ENCODE measurements around the gene NKD1. TPM values are rescaled to one million over a fixed set of nuclear protein-coding genes. Genes with fewer than 3 reads are reported as not detected.

Gene NKD1
- total RNA-seq, 1 experiment from 2014 or later, result 0.44 TPM

GRCh38 chr16:50505714-50506542, 42.3 kb upstream of the NKD1 start:
- CTCF ChIA-PET, result no interaction called here
- no peaks in the 10 kb centered on the region for H3K27me3 ChIP-seq (ENCODE audit: insufficient read depth, low read depth)

GRCh38 chr16:50506543-50506937, 41.7 kb upstream of the NKD1 start:
- H3K4me1 ChIP-seq (replicated peaks; ENCODE audit: insufficient read depth), result peaks cover 19% of the 10 kb centered on the region
- H3K27me3 ChIP-seq (ENCODE audit: insufficient read depth, low read depth), result no peaks in the 10 kb centered on the region
- H3K9me3 ChIP-seq (ENCODE audit: insufficient read depth, low read depth), result no peaks in the 10 kb centered on the region
- ChIA-PET CTCF (no interaction called here), POLR2A (ENCODE audit: unreplicated experiment) (no interaction called here)
- no peaks in the 10 kb centered on the region for H4K20me1 ChIP-seq (ENCODE audit: insufficient read depth)
- no peaks in the 10 kb centered on the region for H3K79me2 ChIP-seq (ENCODE audit: low read depth)
- no peak overlapping the region for H3K27ac ChIP-seq
- H3F3A ChIP-seq (ENCODE audit: insufficient read depth, low read depth), result peaks cover 15% of the 10 kb centered on the region
- no peak overlapping the region for H2AFZ ChIP-seq
- H3K9me2 ChIP-seq (ENCODE audit: insufficient read depth), result no peaks in the 10 kb centered on the region
- BruUV-seq (replicated peaks), result no TSS peak
- no peaks in the 10 kb centered on the region for H3K36me3 ChIP-seq (ENCODE audit: low read depth)
- no peak for DNase-seq
- intact Hi-C loops (cut with micrococcal nuclease; ENCODE audit: unreplicated experiment), result no loop called here
- H3K4me2 ChIP-seq, result no peak overlapping the region
- no peak overlapping the region for H3K4me3 ChIP-seq
- no peak for TF ChIP-seq EZH2 (IDR thresholded peaks at IDR 0.05; ENCODE audit: low read depth)
- TF ChIP-seq CTCF (conservative IDR thresholded peaks at IDR 0.05), result no peak

More at GRCh38 chr16:50505714-50506542, 42.3 kb upstream of the NKD1 start:
- H3F3A ChIP-seq (ENCODE audit: insufficient read depth, low read depth), result peaks cover 15% of the 10 kb centered on the region
- peaks cover 19% of the 10 kb centered on the region for H3K4me1 ChIP-seq (replicated peaks; ENCODE audit: insufficient read depth)
- POLR2A ChIA-PET (ENCODE audit: unreplicated experiment), result no interaction called here
- no peaks in the 10 kb centered on the region for H3K36me3 ChIP-seq (ENCODE audit: low read depth)
- no peaks in the 10 kb centered on the region for H4K20me1 ChIP-seq (ENCODE audit: insufficient read depth)
- H2AFZ ChIP-seq, result no peak overlapping the region
- no peaks in the 10 kb centered on the region for H3K9me2 ChIP-seq (ENCODE audit: insufficient read depth)
- intact Hi-C loops (cut with micrococcal nuclease; ENCODE audit: unreplicated experiment), result no loop called here
- H3K9me3 ChIP-seq (ENCODE audit: insufficient read depth, low read depth), result no peaks in the 10 kb centered on the region
- no peaks in the 10 kb centered on the region for H3K79me2 ChIP-seq (ENCODE audit: low read depth)
- no peak overlapping the region for H3K4me2 ChIP-seq
- TF ChIP-seq EZH2 (IDR thresholded peaks at IDR 0.05; ENCODE audit: low read depth), result no peak
- TF ChIP-seq CTCF (conservative IDR thresholded peaks at IDR 0.05), result no peak
- H3K27ac ChIP-seq, result no peak overlapping the region
- no TSS peak for BruUV-seq (replicated peaks)
- H3K4me3 ChIP-seq, result no peak overlapping the region
- no peak for DNase-seq

- Histone ChIP-seq H3K4me2 (no peak overlapping the region), H3K79me2 (ENCODE audit: low read depth) (no peaks in the 10 kb centered on the region)
- POLR2A ChIA-PET (ENCODE audit: unreplicated experiment), result no interaction called here
Observed at GRCh38 chr16:50507397-50507796, 40.8 kb upstream of the NKD1 start.

More at GRCh38 chr16:50507397-50507796, 40.8 kb upstream of the NKD1 start:
- no peak overlapping the region for H3K27ac ChIP-seq
- no peaks in the 10 kb centered on the region for H3K9me2 ChIP-seq (ENCODE audit: insufficient read depth)
- no peaks in the 10 kb centered on the region for H4K20me1 ChIP-seq (ENCODE audit: insufficient read depth)
- no TSS peak for BruUV-seq (replicated peaks)
- no peak for DNase-seq
- CTCF ChIA-PET, result no interaction called here
- peaks cover 15% of the 10 kb centered on the region for H3F3A ChIP-seq (ENCODE audit: insufficient read depth, low read depth)
- no peaks in the 10 kb centered on the region for H3K27me3 ChIP-seq (ENCODE audit: insufficient read depth, low read depth)
- no peaks in the 10 kb centered on the region for H3K9me3 ChIP-seq (ENCODE audit: insufficient read depth, low read depth)
- H3K36me3 ChIP-seq (ENCODE audit: low read depth), result no peaks in the 10 kb centered on the region
- H3K4me3 ChIP-seq, result no peak overlapping the region
- no peak overlapping the region for H2AFZ ChIP-seq
- intact Hi-C loops (cut with micrococcal nuclease; ENCODE audit: unreplicated experiment), result no loop called here
- peaks cover 19% of the 10 kb centered on the region for H3K4me1 ChIP-seq (replicated peaks; ENCODE audit: insufficient read depth)
- no peak for TF ChIP-seq CTCF (conservative IDR thresholded peaks at IDR 0.05)
- TF ChIP-seq EZH2 (IDR thresholded peaks at IDR 0.05; ENCODE audit: low read depth), result no peak
